NCI-H2227 (cell line): ENCODE measurements around the gene AEBP2.
"Not testable (repeated sequence)": the region's sequence is repeated elsewhere in the genome, so short reads cannot be mapped to it uniquely, and the experiment has no call there.

Source experiments
- DNase-seq: peaks from one replicate; lab custom pipeline; 2025; ENCODE audit not compliant: unreplicated experiment; lab: John Stamatoyannopoulos, UW

Gene AEBP2

GRCh38 chr12:19421503-19422282 is 17.6 kb upstream of the AEBP2 start:
- DNase-seq: no peak

GRCh38 chr12:19423166-19423930 is 15.9 kb upstream of the AEBP2 start:
- DNase-seq: no peak

GRCh38 chr12:19428246-19428645 is 11.0 kb upstream of the AEBP2 start:
- DNase-seq: no peak

- not testable (repeated sequence) for DNase-seq
Measured at GRCh38 chr12:19429491-19429890, 9.8 kb upstream of the AEBP2 start.

DNA sequence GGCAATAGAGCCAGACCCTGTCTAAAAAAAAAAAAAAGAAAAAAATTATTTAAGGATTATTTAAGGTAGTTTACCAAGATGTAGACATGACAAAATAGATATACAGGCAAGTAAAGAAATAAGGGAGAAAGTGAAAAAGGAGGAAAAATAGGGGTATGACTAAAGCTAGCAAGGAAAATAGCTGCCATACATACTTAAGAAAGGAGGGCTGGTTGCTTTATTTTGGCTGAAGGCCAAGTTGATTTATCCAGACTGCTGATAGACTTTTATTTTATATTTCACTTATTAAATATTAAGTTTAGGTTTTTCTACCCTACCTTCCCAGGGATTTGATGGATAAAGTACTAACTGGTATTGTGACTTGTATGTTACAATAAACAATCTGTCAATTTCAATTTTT is 8.3 kb upstream of the AEBP2 start:
- DNase-seq: no peak

DNA sequence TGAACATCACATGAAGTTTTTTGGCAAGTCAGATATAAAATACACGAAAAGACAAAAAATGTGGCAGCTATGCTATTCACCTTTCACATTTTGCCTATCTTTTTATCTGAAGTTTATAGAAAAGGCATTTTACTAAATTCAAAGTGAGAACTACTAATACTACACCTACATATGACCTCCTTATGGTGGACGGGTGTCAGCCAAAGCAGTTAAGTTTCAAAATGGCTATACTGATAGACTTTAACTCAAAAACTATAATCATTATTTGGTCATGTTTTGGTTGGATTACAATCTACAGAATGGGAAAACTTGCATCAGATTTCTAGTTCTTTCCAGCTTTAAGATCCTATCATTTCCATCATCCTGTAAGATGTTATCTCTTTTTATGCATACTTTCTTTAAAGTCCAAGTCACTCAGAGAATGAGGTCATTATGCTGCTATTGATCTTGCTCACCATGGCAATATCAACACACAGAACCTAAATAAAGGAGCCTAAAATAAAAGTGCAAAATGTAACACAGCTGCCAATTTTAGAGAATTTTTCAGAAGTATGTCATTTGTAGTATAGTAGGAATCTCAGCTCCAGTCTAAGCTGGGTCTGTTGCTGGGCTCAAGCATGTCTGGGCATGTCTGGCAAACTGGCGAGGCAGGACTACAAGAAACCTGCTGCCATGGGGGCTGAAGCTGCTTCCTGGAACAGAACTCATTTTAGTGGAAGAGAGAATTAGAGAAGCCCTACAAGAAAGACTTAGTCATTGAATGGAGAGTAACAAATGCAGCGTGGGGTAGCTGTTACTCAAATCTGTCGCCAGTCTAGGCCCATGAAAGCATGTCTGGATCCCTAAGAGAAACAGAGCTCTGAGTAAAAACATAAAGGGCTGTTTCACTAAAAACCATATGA is 7.6 kb upstream of the AEBP2 start:
- no peak for DNase-seq

- DNase-seq: no peak
Measured at GRCh38 chr12:19432309-19433170, 6.8 kb upstream of the AEBP2 start.

DNA sequence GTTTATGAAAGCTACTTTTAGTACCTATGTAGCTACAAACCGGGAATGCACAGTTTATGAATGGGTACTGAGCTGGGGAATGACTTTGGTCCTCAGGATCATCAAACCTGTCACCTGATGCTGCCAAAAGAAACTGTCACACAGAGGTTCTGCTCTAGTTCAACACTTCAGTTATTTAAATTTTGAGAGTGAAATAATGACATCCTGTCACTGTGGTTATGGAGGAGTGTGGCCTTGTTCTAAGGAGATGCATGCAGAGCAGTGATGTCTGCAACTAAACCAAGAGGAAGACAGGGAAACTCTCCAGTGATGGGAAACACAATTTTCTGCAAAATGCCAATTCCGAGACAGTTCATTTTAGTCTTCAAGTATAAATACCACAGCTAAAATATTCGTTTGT is 4.8 kb upstream of the AEBP2 start:
- no peak for DNase-seq

GRCh38 chr12:19435831-19436497 is 3.3 kb upstream of the AEBP2 start:
- DNase-seq: no peak

DNA sequence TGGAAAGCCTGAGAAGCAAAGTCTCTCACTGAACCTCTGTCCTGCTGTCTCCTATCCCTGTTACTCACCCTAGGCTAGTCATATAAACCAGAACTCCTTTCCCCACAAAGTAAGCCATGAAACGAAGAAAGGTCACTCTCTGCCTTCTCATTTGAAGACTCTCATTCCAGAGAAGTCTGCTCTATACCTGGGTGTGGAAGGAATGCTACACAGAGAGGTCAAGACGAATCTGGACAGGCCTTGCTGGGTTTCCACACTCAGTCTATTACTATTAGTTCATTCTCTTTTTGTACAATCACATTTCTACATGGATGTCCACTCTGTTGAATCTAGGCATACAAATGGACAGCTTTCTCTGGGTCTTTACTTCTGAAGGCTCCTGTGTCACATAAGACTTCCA is 2.4 kb upstream of the AEBP2 start:
- no peak for DNase-seq

DNA sequence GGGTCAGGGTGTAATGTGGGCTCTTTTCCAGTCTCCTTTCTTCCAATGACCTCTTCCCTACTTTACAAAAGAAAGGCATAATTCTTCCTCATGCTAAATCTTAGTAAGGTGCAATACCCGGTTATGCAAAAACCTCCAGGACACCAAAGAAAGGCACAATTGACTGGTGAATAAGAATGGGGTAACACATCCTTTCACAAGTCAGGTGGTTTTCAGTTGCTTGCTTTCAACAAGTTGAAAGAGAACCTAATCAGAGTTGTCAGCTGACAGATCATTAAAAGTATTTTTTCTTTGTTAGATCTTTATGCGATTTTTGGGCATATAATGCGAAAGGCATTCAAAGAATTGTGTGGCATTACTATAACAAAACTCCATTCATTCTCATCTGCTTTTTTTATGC is 1.3 kb upstream of the AEBP2 start:
- DNase-seq: no peak

DNA sequence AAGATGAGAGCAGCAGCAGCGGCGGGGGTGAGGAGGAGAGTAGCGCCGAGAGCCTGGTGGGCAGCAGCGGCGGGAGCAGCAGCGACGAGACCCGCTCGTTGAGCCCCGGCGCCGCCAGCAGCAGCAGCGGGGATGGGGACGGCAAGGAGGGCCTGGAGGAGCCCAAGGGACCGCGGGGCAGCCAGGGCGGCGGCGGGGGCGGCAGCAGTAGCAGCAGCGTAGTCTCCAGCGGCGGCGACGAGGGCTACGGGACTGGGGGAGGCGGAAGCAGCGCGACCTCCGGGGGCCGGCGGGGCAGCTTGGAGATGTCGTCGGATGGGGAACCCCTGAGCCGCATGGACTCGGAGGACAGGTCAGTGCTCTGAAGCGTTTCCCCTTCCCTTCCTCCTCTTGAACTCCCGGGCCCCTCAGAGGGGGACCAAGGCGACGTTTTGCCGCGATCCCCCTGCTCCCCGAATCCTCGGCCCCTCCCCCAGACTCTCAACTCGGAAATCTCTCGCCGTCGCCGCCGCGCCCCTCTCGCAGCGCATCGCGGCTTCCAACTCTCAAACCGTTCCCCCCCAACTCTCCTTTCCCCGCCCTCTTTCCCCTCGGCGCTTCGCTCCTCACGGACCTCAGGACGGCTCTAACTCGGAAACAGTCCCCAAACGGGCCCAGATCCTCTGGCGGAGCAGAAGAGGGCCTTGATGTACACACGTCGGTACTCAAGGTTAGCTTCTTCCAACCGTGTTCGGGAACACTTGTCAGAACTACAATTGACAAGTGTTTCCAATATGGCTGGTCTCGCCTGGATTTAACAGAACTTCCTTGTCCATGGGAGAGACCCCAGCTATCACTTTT is 947 bp downstream of the AEBP2 start:
- DNase-seq: peak; percentile 39

GRCh38 chr12:19440916-19441315 is 1.6 kb downstream of the AEBP2 start:
- no peak for DNase-seq

DNA sequence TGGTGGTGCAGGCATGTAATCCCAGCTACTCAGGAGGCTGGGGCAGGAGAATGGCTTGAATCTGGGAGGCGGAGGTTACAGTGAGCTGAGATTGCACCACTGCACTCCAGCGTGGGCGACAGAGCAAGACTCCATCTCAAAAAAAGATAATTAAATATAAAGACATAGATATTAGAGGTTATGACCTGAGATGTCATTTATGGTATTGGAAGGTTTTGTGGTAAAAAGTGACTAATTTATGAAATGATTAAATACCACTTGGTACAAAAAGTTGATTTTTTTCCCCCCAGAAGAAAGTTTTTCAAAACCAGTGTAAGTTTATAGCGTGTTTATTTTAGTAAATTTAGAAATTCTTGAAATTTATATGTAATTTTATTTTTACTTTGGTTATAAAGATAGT is 4.3 kb downstream of the AEBP2 start:
- DNase-seq: no peak

- DNase-seq: no peak
Measured at GRCh38 chr12:19444097-19444496, 4.8 kb downstream of the AEBP2 start.

GRCh38 chr12:19447386-19447785 is 8.1 kb downstream of the AEBP2 start:
- no peak for DNase-seq

DNA sequence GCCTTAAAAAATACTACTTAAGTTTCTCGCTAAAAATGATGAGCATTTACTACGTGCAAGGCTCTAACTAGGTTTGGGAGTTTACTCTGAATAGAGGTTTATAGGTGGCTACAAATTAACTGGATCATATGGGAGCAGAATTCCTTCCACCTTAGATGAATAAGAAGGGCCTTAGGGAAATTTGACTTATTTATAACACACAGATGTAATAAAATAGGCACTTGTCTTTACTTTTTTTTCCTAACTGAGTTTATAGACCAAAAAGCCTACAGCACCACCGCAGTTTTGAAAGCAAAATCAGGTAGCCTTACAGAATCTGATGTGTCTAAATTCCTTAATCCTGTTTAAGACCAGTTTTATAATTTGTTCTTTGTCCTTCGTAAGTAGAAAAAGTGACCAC is 10.5 kb downstream of the AEBP2 start:
- DNase-seq: no peak

DNA sequence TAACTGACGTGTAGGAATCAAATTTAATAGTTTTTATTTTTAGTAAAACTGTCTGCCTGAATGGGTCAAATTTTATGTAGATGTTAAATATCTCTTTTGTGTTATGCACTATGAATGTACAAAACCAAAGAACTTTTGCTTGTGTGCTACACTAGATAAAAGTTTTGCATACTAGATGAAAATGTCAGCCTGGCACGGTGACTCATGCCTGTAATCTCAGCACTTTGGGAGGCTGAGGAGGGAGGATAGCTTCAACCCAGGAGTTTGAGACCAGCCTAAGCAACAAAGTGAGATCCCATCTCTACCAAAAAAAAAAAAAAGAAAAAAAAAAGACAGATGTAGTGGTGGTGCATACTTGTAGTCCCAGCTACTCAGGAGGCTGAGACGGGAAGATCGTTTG is 11.1 kb downstream of the AEBP2 start:
- DNase-seq: no peak

- DNase-seq: no peak
Measured at GRCh38 chr12:19451196-19451595, 11.9 kb downstream of the AEBP2 start.
